K562 (cell line): ENCODE measurements around the gene OPA3. TPM values are rescaled to one million over a fixed set of nuclear protein-coding genes. Genes with fewer than 3 reads are reported as not detected.

Experiments
- ATAC-seq: fragments of 200-7000 bp; cut with Tn5 transposase; 3 replicates; pipeline ENCODE4 v1.9.1; 2020; ENCODE audit warnings: moderate library complexity
- BruUV-seq: library from RNA; stranded (reverse); fragments of 400-500 nt; replicated peaks from 2 replicates; lab custom pipeline; 2021; lab: Mats Ljungman, UMichigan
- CTCF ChIA-PET: fragments of 300-600 bp; formaldehyde crosslinking; extraction: SDS; loops from one replicate; lab custom pipeline; 2021; ENCODE audit warnings: low intra/inter-chr PET ratio; lab: Yijun Ruan, JAX
- POLR2A ChIA-PET: fragments of 300-600, 350-650 bp; sonication (Branson Sonifier 250); formaldehyde crosslinking; extraction: SDS; loops from one replicate; lab custom pipeline; 2021; ENCODE audit warnings: antibody characterized with exemption, inconsistent platforms; lab: Yijun Ruan, JAX
- DNase-seq, 4 experiments: peaks; one replicate each; pipeline versions ENCODE4 v3.0.0 to v3.0.0-alpha.2; 2011 to 2018; ENCODE audit warnings: low spot score in 3 of 4, mixed read lengths in 3 of 4; ENCODE audit errors: extremely low read depth in 1 of 4
- FAIRE-seq: peaks from 2 replicates; lab custom pipeline; 2011; peaks lifted over from hg19 to GRCh38; lab: Jason Lieb, UNC
- H2AFZ ChIP-seq: 2 replicates; pipeline ENCODE4 v1.6.0; 2011; ENCODE audit warnings: low read depth, low read length, control low read depth, inconsistent platforms
- H3K27ac ChIP-seq: fragments of 200-600 bp; 3 replicates; pipeline ENCODE4 v1.8.0; 2011; ENCODE audit warnings: low read depth, mild to moderate bottlenecking, control low read depth, inconsistent platforms, low read length, moderate library complexity, mixed read lengths; ENCODE audit errors: extremely low read depth
- H3K27me3 ChIP-seq, 2 experiments: fragments of 300-600 bp in 1 of 2; 2 replicates in 1 of 2; 3 replicates in 1 of 2; pipeline versions ENCODE4 v1.6.0 to v1.8.0; 2011; ENCODE audit warnings: inconsistent platforms in 2 of 2, low read length in 2 of 2, mild to moderate bottlenecking in 1 of 2, mixed read lengths in 1 of 2, moderate library complexity in 1 of 2; ENCODE audit not compliant: control insufficient read depth in 2 of 2, insufficient read depth in 2 of 2
- H3K36me3 ChIP-seq: fragments of 300-600 bp; 3 replicates; pipeline ENCODE4 v1.8.0; 2011; ENCODE audit warnings: mild to moderate bottlenecking, low read length, inconsistent platforms; ENCODE audit not compliant: control insufficient read depth, insufficient read depth
- H3K4me1 ChIP-seq, 2 experiments: fragments of 200-600 bp in 1 of 2; replicated peaks in 1 of 2; 2 replicates in 1 of 2; 3 replicates in 1 of 2; pipeline versions ENCODE4 v1.5.1 to v1.8.0; 2011; ENCODE audit warnings: inconsistent platforms in 2 of 2, low read length in 2 of 2, mild to moderate bottlenecking in 1 of 2, mixed read lengths in 1 of 2, moderate library complexity in 1 of 2; ENCODE audit not compliant: control insufficient read depth in 2 of 2, insufficient read depth in 2 of 2
- H3K4me2 ChIP-seq: 2 replicates; pipeline ENCODE4 v1.6.1; 2011; ENCODE audit warnings: low read length, control low read depth, inconsistent platforms, mixed read lengths; ENCODE audit not compliant: insufficient read depth
- H3K4me3 ChIP-seq: fragments of 200-600 bp; sonication (generic), shearing (Covaris generic); 2 replicates; pipeline ENCODE4 v1.5.1; 2016; ENCODE audit warnings: control low read depth, inconsistent platforms
- H3K79me2 ChIP-seq: fragments of 200-600 bp; 3 replicates; pipeline ENCODE4 v1.8.0; 2011; ENCODE audit warnings: low read length, inconsistent platforms; ENCODE audit not compliant: control insufficient read depth, insufficient read depth
- H3K9ac ChIP-seq, 2 experiments: 2 replicates each; pipeline versions ENCODE4 v1.6.0 to v1.6.1; 2011; ENCODE audit warnings: low read depth in 2 of 2, low read length in 2 of 2, control low read depth in 1 of 2, inconsistent platforms in 1 of 2, mild to moderate bottlenecking in 1 of 2, mixed read lengths in 1 of 2; ENCODE audit not compliant: insufficient read depth in 1 of 2
- H3K9me1 ChIP-seq: one replicate; pipeline ENCODE4 v1.6.0; 2011; ENCODE audit warnings: inconsistent platforms, mild to moderate bottlenecking, low read length, moderate library complexity; ENCODE audit not compliant: control insufficient read depth, insufficient read depth
- H3K9me3 ChIP-seq: replicated peaks from 2 replicates; pipeline ENCODE4 v1.5.1; 2011; ENCODE audit warnings: low read depth, low read length, inconsistent platforms; ENCODE audit not compliant: control insufficient read depth, insufficient read depth
- H4K20me1 ChIP-seq: replicated peaks from 2 replicates; pipeline ENCODE4 v1.6.1; 2011; ENCODE audit warnings: low read length, inconsistent platforms, mixed read lengths; ENCODE audit not compliant: control insufficient read depth, insufficient read depth
- C11orf30 ChIP-seq: fragments of 450-650 bp; IDR thresholded peaks from 2 replicates; pipeline ENCODE4 v1.6.1; 2016; ENCODE audit warnings: low read depth, mild to moderate bottlenecking
- POLR2G ChIP-seq: fragments of 200-400 bp; formaldehyde crosslinking; IDR thresholded peaks from 2 replicates; pipeline ENCODE4 v1.6.1; 2017; ENCODE audit warnings: low read depth, mild to moderate bottlenecking, antibody characterized with exemption, low read length, moderate library complexity
- RBFOX2 ChIP-seq: fragments of 200-400 bp; formaldehyde crosslinking; IDR thresholded peaks from 2 replicates; pipeline ENCODE4 v1.6.1; 2017; ENCODE audit warnings: low read depth, mild to moderate bottlenecking, low read length, moderate library complexity
- ZHX1 ChIP-seq: fragments of 150-350 bp; conservative IDR thresholded peaks from 2 replicates; pipeline ENCODE4 v1.6.1; 2014; ENCODE audit warnings: low read length
- ZNF830 ChIP-seq: fragments of 250-450 bp; sonication (Bioruptor Pico); IDR thresholded peaks from 2 replicates; pipeline ENCODE4 v1.5.0; 2021; ENCODE audit warnings: mild to moderate bottlenecking
- WGBS: fragments of 100-300 bp; shearing (Covaris generic); methylation state at CpG from one replicate; pipeline ENCODE4 v1.1.6; 2016; ENCODE audit warnings: low coverage, mixed read lengths; ENCODE audit not compliant: insufficient coverage; ENCODE audit errors: missing lambda C conversion rate; 5-methylcytosine and 5-hydroxymethylcytosine counted together
- in situ Hi-C: fragments of 300-500 bp; cut with MboI; formaldehyde crosslinking; loops from 4 replicates; pipeline ENCODE4 v1.15.0; 2018; ENCODE audit warnings: inconsistent platforms, mixed read lengths
- intact Hi-C: fragments of 100-400 bp; cut with micrococcal nuclease; formaldehyde crosslinking; loops from 2 replicates; pipeline ENCODE4 v1.14.2; 2022
- polyA plus RNA-seq, 8 experiments: library from polyadenylated mRNA; depleted of rRNA in 4 of 8; stranded (reverse) in 5 of 8; unstranded in 3 of 8; fragments of >200 nt; fragmentation: Nextera tagmentation in 2 of 8; fragmentation: Illumina TruSeq in 1 of 8; extraction: Ambion mirVana in 2 of 8; extraction: Trizol in 1 of 8; gene quantifications; 2 replicates each; pipeline versions ENCODE4 v1.2.1 to v1.2.3, GENCODE V29; 2011 to 2014; ENCODE audit warnings: inconsistent platforms in 1 of 8, missing spikeins in 1 of 8
- total RNA-seq, 7 experiments: library from RNA; depleted of rRNA in 6 of 7; stranded (reverse); fragments of >200 nt in 6 of 7; fragmentation: Illumina TruSeq in 2 of 7; extraction: Trizol in 2 of 7; gene quantifications; 2 replicates each; pipeline versions ENCODE4 v1.2.1 to v1.2.3, GENCODE V29; 2011 to 2021; ENCODE audit warnings: low replicate concordance in 1 of 7
- TF ChIP-seq, protein P1 (sequence below): sonication (generic); formaldehyde crosslinking; IDR thresholded peaks from 2 replicates; pipeline ENCODE4 v1.9.0; 2022; ENCODE audit warnings: mild to moderate bottlenecking, missing genetic modification reagents

OPA3 gene
- total and polyA plus RNA-seq, 9 of the 15 experiments (the other 6 are each of a cell fraction or from before 2014, with no cell fraction given): 1.4 to 18.8 (median 9.0) TPM

- no peak for FAIRE-seq
- peak overlapping the region; percentile 23; the same call in 1 of the 2 replicates for H3K4me2 ChIP-seq
- H3K79me2 ChIP-seq: peaks cover 64% of the 10 kb centered on the region
- TF ChIP-seq, protein P1, sequence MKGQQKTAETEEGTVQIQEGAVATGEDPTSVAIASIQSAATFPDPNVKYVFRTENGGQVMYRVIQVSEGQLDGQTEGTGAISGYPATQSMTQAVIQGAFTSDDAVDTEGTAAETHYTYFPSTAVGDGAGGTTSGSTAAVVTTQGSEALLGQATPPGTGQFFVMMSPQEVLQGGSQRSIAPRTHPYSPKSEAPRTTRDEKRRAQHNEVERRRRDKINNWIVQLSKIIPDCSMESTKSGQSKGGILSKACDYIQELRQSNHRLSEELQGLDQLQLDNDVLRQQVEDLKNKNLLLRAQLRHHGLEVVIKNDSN: peak; percentile 47; the same call in 1 of the 2 replicates
- TF ChIP-seq RBFOX2: peak; percentile 54; the same call in 1 of the 2 replicates
- TF ChIP-seq ZNF830: no peak
- peak; percentile 52; the same call in 1 of the 2 replicates for TF ChIP-seq POLR2G
- TF ChIP-seq C11orf30: no peak
- TF ChIP-seq ZHX1: 0 out of 2 replicates have a peak, but pooled peaks have one; percentile 38
- TF ChIP-seq, all 486 proteins: peak for 4
- no peak overlapping the region for H2AFZ ChIP-seq
- H3K36me3 ChIP-seq: peaks cover 90% of the 10 kb centered on the region
- 77% methylated on average over 9 of the region's 9 CpGs for WGBS
- H4K20me1 ChIP-seq: peaks cover 5% of the 10 kb centered on the region
- POLR2A ChIA-PET: interaction anchor here (0.6 to 1.6 kb wide), 9 partner anchors 8 to 201 kb away, joined by 3 to 8 read pairs (median 3); no protein-coding TSS in a partner anchor
- peaks cover 39 to 41% of the 10 kb centered on the region in 2 experiments for H3K4me1 ChIP-seq
- H3K27ac ChIP-seq: peak overlapping the region; percentile 73
- DNase-seq (peak in 2 of 4 experiments; percentile 15), ATAC-seq (no peak; the same call in 2 of the 3 replicates)
- H3K27me3 ChIP-seq: no peaks in the 10 kb centered on the region
- H3K9me1 ChIP-seq: no peaks in the 10 kb centered on the region
- CTCF ChIA-PET: no interaction called here
- BruUV-seq: no TSS peak
- in situ Hi-C loops: no loop called here
- peak overlapping the region; percentile 29 to 84; a peak in 3 of 4 replicates for H3K9ac ChIP-seq
- H3K9me3 ChIP-seq: no peaks in the 10 kb centered on the region
- no peak overlapping the region for H3K4me3 ChIP-seq
- intact Hi-C loops: no loop called here
Observed at GRCh38 chr19:45515807-45516401, 68.7 kb downstream of the OPA3 start.
